GM23338 (cell line): ENCODE data around the gene CAPN8. TPM values are rescaled to one million over a fixed set of nuclear protein-coding genes. Genes with fewer than 3 reads are reported as not detected.

Experiments
- ATAC-seq: fragments of 200-7000 bp; cut with Tn5 transposase; 3 replicates; pipeline ENCODE4 v1.9.1; 2020
- DNase-seq: peaks from one replicate; pipeline ENCODE4 v3.0.0-alpha.2; 2015; ENCODE audit warnings: low spot score
- H2AFZ ChIP-seq: fragments of 200-600 bp; sonication (generic); 2 replicates; pipeline ENCODE4 v1.8.0; 2016; ENCODE audit warnings: antibody characterized with exemption, mild to moderate bottlenecking, moderate library complexity
- H3F3A ChIP-seq: fragments of 200-600 bp; sonication (generic); replicated peaks from 2 replicates; pipeline ENCODE4 v1.8.0; 2017; ENCODE audit warnings: antibody characterized with exemption, mixed run types, low read depth
- H3K27ac ChIP-seq: fragments of 200-600 bp; sonication (generic); 2 replicates; pipeline ENCODE4 v1.6.1; 2016; ENCODE audit warnings: low read depth
- H3K27me3 ChIP-seq: fragments of 200-600 bp; sonication (generic); 2 replicates; pipeline ENCODE4 v1.8.0; 2016; ENCODE audit warnings: mild to moderate bottlenecking, mixed run types, moderate library complexity; ENCODE audit not compliant: insufficient read depth
- H3K36me3 ChIP-seq: fragments of 200-600 bp; sonication (generic); 2 replicates; pipeline ENCODE4 v1.8.0; 2016; ENCODE audit warnings: mild to moderate bottlenecking; ENCODE audit not compliant: insufficient read depth
- H3K4me1 ChIP-seq: fragments of 200-600 bp; sonication (generic); 2 replicates; pipeline ENCODE4 v1.8.0; 2016; ENCODE audit warnings: mild to moderate bottlenecking, moderate library complexity; ENCODE audit not compliant: insufficient read depth
- H3K4me2 ChIP-seq: fragments of 200-600 bp; sonication (generic); 2 replicates; pipeline ENCODE4 v1.7.1; 2017; ENCODE audit warnings: mixed run types
- H3K4me3 ChIP-seq: fragments of 200-600 bp; sonication (generic); 2 replicates; pipeline ENCODE4 v1.6.1; 2016; ENCODE audit warnings: mixed run types
- H3K79me2 ChIP-seq: fragments of 200-600 bp; sonication (generic); replicated peaks from 2 replicates; pipeline ENCODE4 v1.8.0; 2017; ENCODE audit warnings: mild to moderate bottlenecking; ENCODE audit not compliant: insufficient read depth
- H3K9me2 ChIP-seq: fragments of 200-600 bp; sonication (generic); 2 replicates; pipeline ENCODE4 v1.8.0; 2017; ENCODE audit not compliant: insufficient read depth
- H4K20me1 ChIP-seq: fragments of 200-600 bp; sonication (generic); replicated peaks from 2 replicates; pipeline ENCODE4 v1.8.0; 2017; ENCODE audit warnings: mild to moderate bottlenecking; ENCODE audit not compliant: insufficient read depth
- H3K27ac Mint-ChIP-seq: 2 replicates; pipeline ENCODE4 v1.8.0; 2020; ENCODE audit warnings: inconsistent platforms, mild to moderate bottlenecking, moderate library complexity, mixed read lengths
- H3K27me3 Mint-ChIP-seq: 3 replicates; pipeline ENCODE4 v1.8.0; 2022; ENCODE audit warnings: low read depth, mild to moderate bottlenecking, moderate library complexity, mixed read lengths, inconsistent platforms; ENCODE audit not compliant: insufficient read depth, poor library complexity
- H3K36me3 Mint-ChIP-seq: 3 replicates; pipeline ENCODE4 v1.8.0; 2021; ENCODE audit warnings: low read depth, mild to moderate bottlenecking, inconsistent platforms, moderate library complexity, mixed read lengths
- H3K4me1 Mint-ChIP-seq: 3 replicates; pipeline ENCODE4 v1.8.0; 2020; ENCODE audit warnings: mild to moderate bottlenecking, inconsistent platforms, mixed read lengths
- H3K4me3 Mint-ChIP-seq: 3 replicates; pipeline ENCODE4 v1.8.0; 2021; ENCODE audit warnings: moderate library complexity, mild to moderate bottlenecking, inconsistent platforms, mixed read lengths
- H3K9me3 Mint-ChIP-seq: 3 replicates; pipeline ENCODE4 v1.8.0; 2020; ENCODE audit warnings: moderate library complexity, mild to moderate bottlenecking, inconsistent platforms, mixed read lengths
- CREB1 ChIP-seq: fragments of 250-450 bp; sonication (Bioruptor Pico); IDR thresholded peaks from 2 replicates; pipeline ENCODE4 v1.5.0; 2020; ENCODE audit warnings: low read depth, mild to moderate bottlenecking, moderate library complexity
- ETS1 ChIP-seq: IDR thresholded peaks from 2 replicates; pipeline ENCODE4 v1.6.1; 2016; ENCODE audit warnings: antibody characterized with exemption
- EZH2 ChIP-seq: fragments of 200-600 bp; sonication (generic); IDR thresholded peaks from one replicate; pipeline ENCODE4 v1.8.0; 2017; ENCODE audit warnings: antibody characterized with exemption, mild to moderate bottlenecking, low read depth; ENCODE audit not compliant: unreplicated experiment
- EZH2phosphoT487 ChIP-seq: fragments of 200-600 bp; sonication (generic); IDR thresholded peaks from one replicate; pipeline ENCODE4 v1.8.1; 2018; ENCODE audit warnings: antibody characterized with exemption; ENCODE audit not compliant: unreplicated experiment
- JUNB ChIP-seq: IDR thresholded peaks from one replicate; pipeline ENCODE4 v1.6.1; 2016; ENCODE audit warnings: antibody characterized with exemption; ENCODE audit not compliant: unreplicated experiment
- NANOG ChIP-seq: IDR thresholded peaks from 2 replicates; pipeline ENCODE4 v1.6.1; 2016; ENCODE audit warnings: antibody characterized with exemption, borderline replicate concordance
- POLR2AphosphoS5 ChIP-seq: IDR thresholded peaks from 2 replicates; pipeline ENCODE4 v1.6.1; 2016; ENCODE audit warnings: antibody characterized with exemption, low read depth
- STAT1 ChIP-seq: IDR thresholded peaks from one replicate; pipeline ENCODE4 v1.6.1; 2016; ENCODE audit warnings: antibody characterized with exemption; ENCODE audit not compliant: unreplicated experiment
- ZNF331 ChIP-seq: fragments of 250-450 bp; sonication (Bioruptor Pico); IDR thresholded peaks from 2 replicates; pipeline ENCODE4 v1.5.0; 2020; ENCODE audit warnings: low read depth, mild to moderate bottlenecking, moderate library complexity
- polyA plus RNA-seq: library from polyadenylated mRNA; unstranded; fragments of >200 nt; fragmentation: Nextera tagmentation; extraction: Ambion mirVana; gene quantifications from 2 replicates; pipeline ENCODE4 v1.2.1, GENCODE V29; 2016
- total RNA-seq: library from RNA; depleted of rRNA; stranded (reverse); fragments of >200 nt; shearing (Covaris generic); gene quantifications from 2 replicates; pipeline ENCODE4 v1.2.3, GENCODE V29; 2014
- TF ChIP-seq, protein P1 (sequence below): IDR thresholded peaks from one replicate; pipeline ENCODE4 v1.6.1; 2018; ENCODE audit warnings: antibody characterized with exemption; ENCODE audit not compliant: unreplicated experiment
- TF ChIP-seq, protein P2 (sequence below), 2 experiments: fragments of 200-600 bp in 1 of 2; sonication (generic) in 1 of 2; conservative IDR thresholded peaks; 2 replicates each; pipeline versions ENCODE4 v1.5.1 to v1.6.1; 2016 to 2017; ENCODE audit warnings: antibody characterized with exemption in 2 of 2, low read depth in 2 of 2, mild to moderate bottlenecking in 2 of 2, moderate library complexity in 1 of 2
- TF ChIP-seq, protein P3 (sequence below): fragments of 250-450 bp; sonication (Bioruptor Pico); IDR thresholded peaks from 2 replicates; pipeline ENCODE4 v1.5.0; 2020; ENCODE audit warnings: mild to moderate bottlenecking, moderate library complexity

Gene CAPN8
- total and polyA plus RNA-seq, 2 experiments from 2014 or later: not detected

GRCh38 chr1:223634423-223634822 lies 31.1 kb downstream of the CAPN8 start:
- no peak for DNase-seq
- H3K4me1 ChIP-seq: no peaks in the 10 kb centered on the region
- H3K4me1 Mint-ChIP-seq: no peaks in the 10 kb centered on the region
- H3K27ac Mint-ChIP-seq: no peak overlapping the region
- no peaks in the 10 kb centered on the region for H3F3A ChIP-seq
- H3K79me2 ChIP-seq: no peaks in the 10 kb centered on the region
- H3K9me3 Mint-ChIP-seq: no peaks in the 10 kb centered on the region; the same call in 2 of the 3 replicates
- ATAC-seq: no peak
- H3K4me3 Mint-ChIP-seq: no peak overlapping the region
- H3K36me3 Mint-ChIP-seq: no peaks in the 10 kb centered on the region
- no peaks in the 10 kb centered on the region for H3K27me3 Mint-ChIP-seq
- no peak overlapping the region for H3K27ac ChIP-seq
- no peak overlapping the region for H3K4me2 ChIP-seq
- H4K20me1 ChIP-seq: no peaks in the 10 kb centered on the region
- TF ChIP-seq NANOG: no peak
- TF ChIP-seq, protein P1, sequence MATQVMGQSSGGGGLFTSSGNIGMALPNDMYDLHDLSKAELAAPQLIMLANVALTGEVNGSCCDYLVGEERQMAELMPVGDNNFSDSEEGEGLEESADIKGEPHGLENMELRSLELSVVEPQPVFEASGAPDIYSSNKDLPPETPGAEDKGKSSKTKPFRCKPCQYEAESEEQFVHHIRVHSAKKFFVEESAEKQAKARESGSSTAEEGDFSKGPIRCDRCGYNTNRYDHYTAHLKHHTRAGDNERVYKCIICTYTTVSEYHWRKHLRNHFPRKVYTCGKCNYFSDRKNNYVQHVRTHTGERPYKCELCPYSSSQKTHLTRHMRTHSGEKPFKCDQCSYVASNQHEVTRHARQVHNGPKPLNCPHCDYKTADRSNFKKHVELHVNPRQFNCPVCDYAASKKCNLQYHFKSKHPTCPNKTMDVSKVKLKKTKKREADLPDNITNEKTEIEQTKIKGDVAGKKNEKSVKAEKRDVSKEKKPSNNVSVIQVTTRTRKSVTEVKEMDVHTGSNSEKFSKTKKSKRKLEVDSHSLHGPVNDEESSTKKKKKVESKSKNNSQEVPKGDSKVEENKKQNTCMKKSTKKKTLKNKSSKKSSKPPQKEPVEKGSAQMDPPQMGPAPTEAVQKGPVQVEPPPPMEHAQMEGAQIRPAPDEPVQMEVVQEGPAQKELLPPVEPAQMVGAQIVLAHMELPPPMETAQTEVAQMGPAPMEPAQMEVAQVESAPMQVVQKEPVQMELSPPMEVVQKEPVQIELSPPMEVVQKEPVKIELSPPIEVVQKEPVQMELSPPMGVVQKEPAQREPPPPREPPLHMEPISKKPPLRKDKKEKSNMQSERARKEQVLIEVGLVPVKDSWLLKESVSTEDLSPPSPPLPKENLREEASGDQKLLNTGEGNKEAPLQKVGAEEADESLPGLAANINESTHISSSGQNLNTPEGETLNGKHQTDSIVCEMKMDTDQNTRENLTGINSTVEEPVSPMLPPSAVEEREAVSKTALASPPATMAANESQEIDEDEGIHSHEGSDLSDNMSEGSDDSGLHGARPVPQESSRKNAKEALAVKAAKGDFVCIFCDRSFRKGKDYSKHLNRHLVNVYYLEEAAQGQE: no peak
- TF ChIP-seq CREB1 (CRISPR knock-in tag): no peak
- TF ChIP-seq, protein P2, sequence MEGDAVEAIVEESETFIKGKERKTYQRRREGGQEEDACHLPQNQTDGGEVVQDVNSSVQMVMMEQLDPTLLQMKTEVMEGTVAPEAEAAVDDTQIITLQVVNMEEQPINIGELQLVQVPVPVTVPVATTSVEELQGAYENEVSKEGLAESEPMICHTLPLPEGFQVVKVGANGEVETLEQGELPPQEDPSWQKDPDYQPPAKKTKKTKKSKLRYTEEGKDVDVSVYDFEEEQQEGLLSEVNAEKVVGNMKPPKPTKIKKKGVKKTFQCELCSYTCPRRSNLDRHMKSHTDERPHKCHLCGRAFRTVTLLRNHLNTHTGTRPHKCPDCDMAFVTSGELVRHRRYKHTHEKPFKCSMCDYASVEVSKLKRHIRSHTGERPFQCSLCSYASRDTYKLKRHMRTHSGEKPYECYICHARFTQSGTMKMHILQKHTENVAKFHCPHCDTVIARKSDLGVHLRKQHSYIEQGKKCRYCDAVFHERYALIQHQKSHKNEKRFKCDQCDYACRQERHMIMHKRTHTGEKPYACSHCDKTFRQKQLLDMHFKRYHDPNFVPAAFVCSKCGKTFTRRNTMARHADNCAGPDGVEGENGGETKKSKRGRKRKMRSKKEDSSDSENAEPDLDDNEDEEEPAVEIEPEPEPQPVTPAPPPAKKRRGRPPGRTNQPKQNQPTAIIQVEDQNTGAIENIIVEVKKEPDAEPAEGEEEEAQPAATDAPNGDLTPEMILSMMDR (conservative IDR thresholded peaks at IDR 0.05; ENCODE audit: low read depth in 2 of 2): no peak
- no peak for TF ChIP-seq JUNB
- TF ChIP-seq EZH2: no peak
- no peak for TF ChIP-seq EZH2phosphoT487
- TF ChIP-seq ZNF331 (CRISPR knock-in tag): no peak
- TF ChIP-seq POLR2AphosphoS5: no peak
- no peak for TF ChIP-seq ETS1
- TF ChIP-seq, protein P3, sequence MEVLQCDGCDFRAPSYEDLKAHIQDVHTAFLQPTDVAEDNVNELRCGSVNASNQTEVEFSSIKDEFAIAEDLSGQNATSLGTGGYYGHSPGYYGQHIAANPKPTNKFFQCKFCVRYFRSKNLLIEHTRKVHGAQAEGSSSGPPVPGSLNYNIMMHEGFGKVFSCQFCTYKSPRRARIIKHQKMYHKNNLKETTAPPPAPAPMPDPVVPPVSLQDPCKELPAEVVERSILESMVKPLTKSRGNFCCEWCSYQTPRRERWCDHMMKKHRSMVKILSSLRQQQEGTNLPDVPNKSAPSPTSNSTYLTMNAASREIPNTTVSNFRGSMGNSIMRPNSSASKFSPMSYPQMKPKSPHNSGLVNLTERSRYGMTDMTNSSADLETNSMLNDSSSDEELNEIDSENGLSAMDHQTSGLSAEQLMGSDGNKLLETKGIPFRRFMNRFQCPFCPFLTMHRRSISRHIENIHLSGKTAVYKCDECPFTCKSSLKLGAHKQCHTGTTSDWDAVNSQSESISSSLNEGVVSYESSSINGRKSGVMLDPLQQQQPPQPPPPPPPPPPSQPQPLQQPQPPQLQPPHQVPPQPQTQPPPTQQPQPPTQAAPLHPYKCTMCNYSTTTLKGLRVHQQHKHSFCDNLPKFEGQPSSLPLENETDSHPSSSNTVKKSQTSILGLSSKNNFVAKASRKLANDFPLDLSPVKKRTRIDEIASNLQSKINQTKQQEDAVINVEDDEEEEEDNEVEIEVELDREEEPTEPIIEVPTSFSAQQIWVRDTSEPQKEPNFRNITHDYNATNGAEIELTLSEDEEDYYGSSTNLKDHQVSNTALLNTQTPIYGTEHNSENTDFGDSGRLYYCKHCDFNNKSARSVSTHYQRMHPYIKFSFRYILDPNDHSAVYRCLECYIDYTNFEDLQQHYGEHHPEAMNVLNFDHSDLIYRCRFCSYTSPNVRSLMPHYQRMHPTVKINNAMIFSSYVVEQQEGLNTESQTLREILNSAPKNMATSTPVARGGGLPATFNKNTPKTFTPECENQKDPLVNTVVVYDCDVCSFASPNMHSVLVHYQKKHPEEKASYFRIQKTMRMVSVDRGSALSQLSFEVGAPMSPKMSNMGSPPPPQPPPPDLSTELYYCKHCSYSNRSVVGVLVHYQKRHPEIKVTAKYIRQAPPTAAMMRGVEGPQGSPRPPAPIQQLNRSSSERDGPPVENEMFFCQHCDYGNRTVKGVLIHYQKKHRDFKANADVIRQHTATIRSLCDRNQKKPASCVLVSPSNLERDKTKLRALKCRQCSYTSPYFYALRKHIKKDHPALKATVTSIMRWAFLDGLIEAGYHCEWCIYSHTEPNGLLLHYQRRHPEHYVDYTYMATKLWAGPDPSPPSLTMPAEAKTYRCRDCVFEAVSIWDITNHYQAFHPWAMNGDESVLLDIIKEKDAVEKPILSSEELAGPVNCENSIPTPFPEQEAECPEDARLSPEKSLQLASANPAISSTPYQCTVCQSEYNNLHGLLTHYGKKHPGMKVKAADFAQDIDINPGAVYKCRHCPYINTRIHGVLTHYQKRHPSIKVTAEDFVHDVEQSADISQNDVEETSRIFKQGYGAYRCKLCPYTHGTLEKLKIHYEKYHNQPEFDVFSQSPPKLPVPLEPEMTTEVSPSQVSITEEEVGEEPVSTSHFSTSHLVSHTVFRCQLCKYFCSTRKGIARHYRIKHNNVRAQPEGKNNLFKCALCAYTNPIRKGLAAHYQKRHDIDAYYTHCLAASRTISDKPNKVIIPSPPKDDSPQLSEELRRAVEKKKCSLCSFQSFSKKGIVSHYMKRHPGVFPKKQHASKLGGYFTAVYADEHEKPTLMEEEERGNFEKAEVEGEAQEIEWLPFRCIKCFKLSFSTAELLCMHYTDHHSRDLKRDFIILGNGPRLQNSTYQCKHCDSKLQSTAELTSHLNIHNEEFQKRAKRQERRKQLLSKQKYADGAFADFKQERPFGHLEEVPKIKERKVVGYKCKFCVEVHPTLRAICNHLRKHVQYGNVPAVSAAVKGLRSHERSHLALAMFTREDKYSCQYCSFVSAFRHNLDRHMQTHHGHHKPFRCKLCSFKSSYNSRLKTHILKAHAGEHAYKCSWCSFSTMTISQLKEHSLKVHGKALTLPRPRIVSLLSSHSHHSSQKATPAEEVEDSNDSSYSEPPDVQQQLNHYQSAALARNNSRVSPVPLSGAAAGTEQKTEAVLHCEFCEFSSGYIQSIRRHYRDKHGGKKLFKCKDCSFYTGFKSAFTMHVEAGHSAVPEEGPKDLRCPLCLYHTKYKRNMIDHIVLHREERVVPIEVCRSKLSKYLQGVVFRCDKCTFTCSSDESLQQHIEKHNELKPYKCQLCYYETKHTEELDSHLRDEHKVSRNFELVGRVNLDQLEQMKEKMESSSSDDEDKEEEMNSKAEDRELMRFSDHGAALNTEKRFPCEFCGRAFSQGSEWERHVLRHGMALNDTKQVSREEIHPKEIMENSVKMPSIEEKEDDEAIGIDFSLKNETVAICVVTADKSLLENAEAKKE: no peak
- TF ChIP-seq STAT1: no peak
- no peaks in the 10 kb centered on the region for H3K36me3 ChIP-seq
- H3K9me2 ChIP-seq: peaks cover 3% of the 10 kb centered on the region
- H2AFZ ChIP-seq: no peak overlapping the region
- H3K4me3 ChIP-seq: no peak overlapping the region
- H3K27me3 ChIP-seq: no peaks in the 10 kb centered on the region
